Psoas muscle (tissue), 8 donors: ENCODE results near the gene SH2D1B. TPM values are rescaled to one million over a fixed set of nuclear protein-coding genes. Genes with fewer than 3 reads are reported as not detected.

ENCODE experiments used
- ATAC-seq, 4 donors: fragments of 200-7000 bp; cut with Tn5 transposase; one replicate each; pipeline ENCODE4 v1.9.1; 2020; ENCODE audit warnings: moderate library complexity in 3 of 4, mild to moderate bottlenecking in 2 of 4
- DNase-seq, 2 donors: peaks; one replicate each; pipeline ENCODE4 v3.0.0-alpha.2; 2020
- H3K27ac ChIP-seq: fragments of 200-600 bp; one replicate; pipeline ENCODE4 v1.8.0; 2022
- H3K27me3 ChIP-seq, 3 donors: fragments of 200-600 bp in 1 of 3; one replicate each; pipeline versions ENCODE4 v1.6.1 to v1.8.0; 2013 to 2022; ENCODE audit warnings: low read length in 2 of 3, mild to moderate bottlenecking in 2 of 3, moderate library complexity in 1 of 3; ENCODE audit not compliant: insufficient read depth in 3 of 3
- H3K36me3 ChIP-seq, 2 donors: fragments of 200-600 bp in 1 of 2; one replicate each; pipeline versions ENCODE4 v1.6.1 to v1.8.0; 2013 to 2022; ENCODE audit warnings: low read depth in 1 of 2, mild to moderate bottlenecking in 1 of 2, moderate library complexity in 1 of 2; ENCODE audit not compliant: insufficient read depth in 1 of 2
- H3K4me1 ChIP-seq: fragments of 200-600 bp; one replicate; pipeline ENCODE4 v1.8.0; 2022
- H3K4me3 ChIP-seq: fragments of 200-600 bp; one replicate; pipeline ENCODE4 v1.8.0; 2022; ENCODE audit warnings: mild to moderate bottlenecking
- H3K9me3 ChIP-seq: fragments of 200-600 bp; one replicate; pipeline ENCODE4 v1.8.0; 2022
- CTCF ChIP-seq: fragments of 200-600 bp; IDR thresholded peaks from one replicate; pipeline ENCODE4 v1.8.0; 2022; ENCODE audit warnings: antibody characterized with exemption
- WGBS, 3 donors: extraction: QIAGEN DNeasy Blood & Tissue Kit; methylation state at CpG; one replicate each; pipeline versions ENCODE4 v1.1.6 to v1.1.7; 2013; 5-methylcytosine and 5-hydroxymethylcytosine counted together
- intact Hi-C, 2 donors: fragments of 100-400 bp; cut with DNase I; formaldehyde crosslinking; loops; one replicate each; pipeline versions ENCODE4 v1.11.0 to v1.14.2; 2022
- polyA plus RNA-seq, 3 donors: library from polyadenylated mRNA; stranded (reverse); fragments of 200-250 nt; gene quantifications; one replicate each; pipeline ENCODE4 v1.2.3, GENCODE V29; 2013
- total RNA-seq, 4 donors: library from RNA; stranded (reverse); fragmentation: NEBNext Ultra II Directional in 2 of 4; extraction: Animal tissue kit (Norgen Biotek cat#: 25700) in 2 of 4; gene quantifications; one replicate each; pipeline versions ENCODE4 v1.2.1 to v1.2.4, GENCODE V29; 2021 to 2023
- donor health status: healthy with polysubstance abuse.
- donor health status: DM: no; HTN: no; CAD: no; lungs with moderate emphysema.
- donor health status: Bipolar disorder and iron deficiency.
- donor health status: healthy.
- donor health status: DM: yes; HTN: yes; CAD: no.
- donor health status: DM: no; HTN: no; CAD: no.
- donor health status: DM: no; HTN: no; CAD: no.
- donor health status: DM: yes; HTN: yes; CAD: no.

Gene SH2D1B
- total and polyA plus RNA-seq, 7 donors, result 0.12 to 4.0 (median 1.2) TPM

DNA sequence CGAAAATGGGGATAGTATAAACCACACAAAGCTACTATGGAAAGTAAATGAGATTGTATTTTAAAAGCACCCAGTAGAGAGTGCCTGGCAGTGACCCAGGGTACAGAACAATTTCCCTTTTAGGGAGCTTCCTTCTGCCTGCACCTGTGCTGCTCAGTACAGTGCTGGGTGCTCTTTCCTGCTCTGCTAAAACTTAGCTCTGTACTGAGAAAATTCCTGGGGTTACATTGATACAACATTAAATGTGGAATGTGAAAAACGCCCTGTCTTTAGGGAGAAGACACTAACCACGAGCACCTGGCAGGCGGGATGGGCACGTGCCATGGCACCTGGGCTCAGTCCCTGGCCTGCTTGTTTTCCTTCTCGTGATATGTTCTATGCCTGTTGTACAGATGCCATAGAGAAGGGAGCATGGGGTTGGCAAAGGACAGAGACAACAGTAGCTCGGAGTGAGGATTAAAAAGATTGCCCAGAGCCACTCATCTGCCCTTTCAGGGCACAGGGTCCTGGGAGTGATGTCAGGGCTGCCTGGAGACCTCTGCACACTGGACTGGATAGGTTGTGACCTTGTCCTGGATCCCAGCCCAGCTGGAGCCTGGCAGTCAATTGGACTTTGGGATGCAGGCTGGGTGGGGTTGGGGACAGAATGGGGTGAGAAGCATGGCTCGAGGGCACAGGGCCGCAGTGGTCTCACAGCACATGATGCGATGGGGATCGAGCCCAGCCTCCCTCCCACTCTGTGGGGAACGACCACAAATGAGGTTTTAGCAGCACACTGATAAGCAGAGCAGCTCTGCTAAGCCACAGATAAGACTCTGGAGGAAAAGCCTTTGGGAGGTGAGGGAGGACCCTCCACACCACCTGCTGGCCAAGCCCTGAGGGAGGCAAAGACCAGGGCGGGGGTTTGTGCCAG is 39.5 kb downstream of the SH2D1B start:
- no peak for ATAC-seq

DNA sequence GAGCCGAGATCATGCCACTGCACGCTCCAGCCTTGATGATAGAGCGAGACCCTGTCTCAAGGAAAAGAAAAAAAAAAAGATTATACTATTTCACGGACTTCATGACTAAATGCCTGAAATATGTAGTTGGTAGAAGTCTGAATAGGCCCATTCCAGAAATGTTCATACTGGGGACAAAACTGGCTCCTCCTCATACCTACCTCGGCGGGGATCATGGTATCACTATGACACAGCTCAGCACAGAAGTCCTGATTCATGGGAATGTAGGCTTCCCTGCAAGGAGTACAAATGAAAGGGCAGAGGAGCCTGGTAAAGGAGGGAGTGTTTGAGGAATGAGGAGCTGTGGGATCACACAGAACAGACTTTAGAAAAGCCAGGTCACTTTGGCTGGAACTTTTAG is 40.3 kb downstream of the SH2D1B start:
- Histone ChIP-seq H3K27ac (no peak overlapping the region), H3K27me3 (no peaks in the 10 kb centered on the region), H3K4me3 (no peak overlapping the region), H3K9me3 (no peaks in the 10 kb centered on the region), H3K4me1 (no peaks in the 10 kb centered on the region), H3K36me3 (no peaks in the 10 kb centered on the region)
- DNase-seq, result no peak
- WGBS, 3 donors, result 76 to 88% (median 83%) methylated on average over 6 of the region's 6 CpGs
- intact Hi-C loops, result no loop called here
- ATAC-seq, result no peak
- no peak for TF ChIP-seq CTCF

More for the DNA sequence above, 39.5 kb downstream of the SH2D1B start:
- intact Hi-C loops, result no loop called here
- H3K9me3 ChIP-seq, result no peaks in the 10 kb centered on the region
- DNase-seq, result no peak
- no peaks in the 10 kb centered on the region for H3K4me1 ChIP-seq
- no peaks in the 10 kb centered on the region for H3K36me3 ChIP-seq
- no peak overlapping the region for H3K27ac ChIP-seq
- WGBS, 3 donors, result 67 to 72% (median 68%) methylated on average over 13 of the region's 13 CpGs
- no peak for TF ChIP-seq CTCF
- no peaks in the 10 kb centered on the region for H3K27me3 ChIP-seq
- H3K4me3 ChIP-seq, result no peak overlapping the region

DNA sequence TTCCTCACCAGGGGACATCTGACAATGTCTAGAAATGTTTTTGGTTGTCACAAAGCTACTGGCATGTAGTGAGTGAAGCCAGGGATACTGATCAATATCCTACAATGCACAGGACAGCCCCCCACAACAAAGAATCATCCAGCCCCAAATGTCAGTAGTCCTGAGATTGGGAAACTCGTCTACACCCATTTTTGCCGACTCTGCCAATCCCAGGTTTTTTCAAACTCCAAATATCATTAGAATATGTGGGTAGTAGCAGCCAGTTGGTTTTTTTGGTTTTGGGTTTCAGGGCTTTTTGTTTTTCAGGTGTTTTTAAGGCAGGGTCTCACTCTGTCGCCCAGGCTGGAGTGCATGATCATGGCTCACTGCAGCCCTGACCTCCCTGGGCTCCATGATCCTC is 41.2 kb downstream of the SH2D1B start:
- H3K4me3 ChIP-seq, result no peak overlapping the region
- TF ChIP-seq CTCF, result no peak
- H3K27ac ChIP-seq, result no peak overlapping the region
- intact Hi-C loops, result no loop called here
- WGBS, 3 donors, result 92 to 97% (median 93%) methylated on average over 3 of the region's 3 CpGs
- no peaks in the 10 kb centered on the region for H3K36me3 ChIP-seq
- no peaks in the 10 kb centered on the region for H3K9me3 ChIP-seq
- DNase-seq, result no peak
- no peaks in the 10 kb centered on the region for H3K27me3 ChIP-seq
- H3K4me1 ChIP-seq, result no peaks in the 10 kb centered on the region
- no peak for ATAC-seq

- no peak for TF ChIP-seq CTCF
- H3K9me3 ChIP-seq, result no peaks in the 10 kb centered on the region
- WGBS, 3 donors, result 89 to 93% (median 90%) methylated on average over 1 of the region's 1 CpG
- no peaks in the 10 kb centered on the region for H3K36me3 ChIP-seq
- no peaks in the 10 kb centered on the region for H3K27me3 ChIP-seq
- DNase-seq (no peak), ATAC-seq (no peak)
- intact Hi-C loops, result no loop called here
- H3K4me1 ChIP-seq, result no peaks in the 10 kb centered on the region
- H3K4me3 ChIP-seq, result no peak overlapping the region
- no peak overlapping the region for H3K27ac ChIP-seq
Observed at GRCh38 chr1:162370161-162370560, 41.8 kb downstream of the SH2D1B start.
